22Rv1 (cell line): ENCODE results near the gene ALS2CL.

Experiments used
- ZFX ChIP-seq: fragments of 450-650 bp; IDR thresholded peaks from 2 replicates; pipeline ENCODE4 v1.6.1; 2017; ENCODE audit warnings: antibody characterized with exemption, borderline replicate concordance
- TF ChIP-seq, protein P1 (sequence below): fragments of 450-650 bp; IDR thresholded peaks from 2 replicates; pipeline ENCODE4 v1.5.1; 2017; ENCODE audit warnings: mild to moderate bottlenecking

GRCh38 chr3:46709157-46709654 is 15.7 kb upstream of the ALS2CL start:
- TF ChIP-seq, protein P1, sequence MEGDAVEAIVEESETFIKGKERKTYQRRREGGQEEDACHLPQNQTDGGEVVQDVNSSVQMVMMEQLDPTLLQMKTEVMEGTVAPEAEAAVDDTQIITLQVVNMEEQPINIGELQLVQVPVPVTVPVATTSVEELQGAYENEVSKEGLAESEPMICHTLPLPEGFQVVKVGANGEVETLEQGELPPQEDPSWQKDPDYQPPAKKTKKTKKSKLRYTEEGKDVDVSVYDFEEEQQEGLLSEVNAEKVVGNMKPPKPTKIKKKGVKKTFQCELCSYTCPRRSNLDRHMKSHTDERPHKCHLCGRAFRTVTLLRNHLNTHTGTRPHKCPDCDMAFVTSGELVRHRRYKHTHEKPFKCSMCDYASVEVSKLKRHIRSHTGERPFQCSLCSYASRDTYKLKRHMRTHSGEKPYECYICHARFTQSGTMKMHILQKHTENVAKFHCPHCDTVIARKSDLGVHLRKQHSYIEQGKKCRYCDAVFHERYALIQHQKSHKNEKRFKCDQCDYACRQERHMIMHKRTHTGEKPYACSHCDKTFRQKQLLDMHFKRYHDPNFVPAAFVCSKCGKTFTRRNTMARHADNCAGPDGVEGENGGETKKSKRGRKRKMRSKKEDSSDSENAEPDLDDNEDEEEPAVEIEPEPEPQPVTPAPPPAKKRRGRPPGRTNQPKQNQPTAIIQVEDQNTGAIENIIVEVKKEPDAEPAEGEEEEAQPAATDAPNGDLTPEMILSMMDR: no peak
- TF ChIP-seq ZFX: no peak
